K562 (cell line): ENCODE results near the gene SLC26A2. TPM values are rescaled to one million over a fixed set of nuclear protein-coding genes. Genes with fewer than 3 reads are reported as not detected.

Experiments
- ATAC-seq: fragments of 200-7000 bp; cut with Tn5 transposase; 3 replicates; pipeline ENCODE4 v1.9.1; 2020; ENCODE audit warnings: moderate library complexity
- BruUV-seq: library from RNA; stranded (reverse); fragments of 400-500 nt; replicated peaks from 2 replicates; lab custom pipeline; 2021; lab: Mats Ljungman, UMichigan
- CTCF ChIA-PET: fragments of 300-600 bp; formaldehyde crosslinking; extraction: SDS; loops from one replicate; lab custom pipeline; 2021; ENCODE audit warnings: low intra/inter-chr PET ratio; lab: Yijun Ruan, JAX
- POLR2A ChIA-PET: fragments of 300-600, 350-650 bp; sonication (Branson Sonifier 250); formaldehyde crosslinking; extraction: SDS; loops from one replicate; lab custom pipeline; 2021; ENCODE audit warnings: antibody characterized with exemption, inconsistent platforms; lab: Yijun Ruan, JAX
- DNase-seq, 4 experiments: peaks; one replicate each; pipeline versions ENCODE4 v3.0.0 to v3.0.0-alpha.2; 2011 to 2018; ENCODE audit warnings: low spot score in 3 of 4, mixed read lengths in 3 of 4; ENCODE audit errors: extremely low read depth in 1 of 4
- FAIRE-seq: peaks from 2 replicates; lab custom pipeline; 2011; peaks lifted over from hg19 to GRCh38; lab: Jason Lieb, UNC
- H2AFZ ChIP-seq: 2 replicates; pipeline ENCODE4 v1.6.0; 2011; ENCODE audit warnings: low read depth, low read length, control low read depth, inconsistent platforms
- H3K27ac ChIP-seq: fragments of 200-600 bp; 3 replicates; pipeline ENCODE4 v1.8.0; 2011; ENCODE audit warnings: low read depth, mild to moderate bottlenecking, control low read depth, inconsistent platforms, low read length, moderate library complexity, mixed read lengths; ENCODE audit errors: extremely low read depth
- H3K27me3 ChIP-seq, 2 experiments: fragments of 300-600 bp in 1 of 2; 2 replicates in 1 of 2; 3 replicates in 1 of 2; pipeline versions ENCODE4 v1.6.0 to v1.8.0; 2011; ENCODE audit warnings: inconsistent platforms in 2 of 2, low read length in 2 of 2, mild to moderate bottlenecking in 1 of 2, mixed read lengths in 1 of 2, moderate library complexity in 1 of 2; ENCODE audit not compliant: control insufficient read depth in 2 of 2, insufficient read depth in 2 of 2
- H3K36me3 ChIP-seq: fragments of 300-600 bp; 3 replicates; pipeline ENCODE4 v1.8.0; 2011; ENCODE audit warnings: mild to moderate bottlenecking, low read length, inconsistent platforms; ENCODE audit not compliant: control insufficient read depth, insufficient read depth
- H3K4me1 ChIP-seq, 2 experiments: fragments of 200-600 bp in 1 of 2; replicated peaks in 1 of 2; 2 replicates in 1 of 2; 3 replicates in 1 of 2; pipeline versions ENCODE4 v1.5.1 to v1.8.0; 2011; ENCODE audit warnings: inconsistent platforms in 2 of 2, low read length in 2 of 2, mild to moderate bottlenecking in 1 of 2, mixed read lengths in 1 of 2, moderate library complexity in 1 of 2; ENCODE audit not compliant: control insufficient read depth in 2 of 2, insufficient read depth in 2 of 2
- H3K4me2 ChIP-seq: 2 replicates; pipeline ENCODE4 v1.6.1; 2011; ENCODE audit warnings: low read length, control low read depth, inconsistent platforms, mixed read lengths; ENCODE audit not compliant: insufficient read depth
- H3K4me3 ChIP-seq: fragments of 200-600 bp; sonication (generic), shearing (Covaris generic); 2 replicates; pipeline ENCODE4 v1.5.1; 2016; ENCODE audit warnings: control low read depth, inconsistent platforms
- H3K79me2 ChIP-seq: fragments of 200-600 bp; 3 replicates; pipeline ENCODE4 v1.8.0; 2011; ENCODE audit warnings: low read length, inconsistent platforms; ENCODE audit not compliant: control insufficient read depth, insufficient read depth
- H3K9ac ChIP-seq, 2 experiments: 2 replicates each; pipeline versions ENCODE4 v1.6.0 to v1.6.1; 2011; ENCODE audit warnings: low read depth in 2 of 2, low read length in 2 of 2, control low read depth in 1 of 2, inconsistent platforms in 1 of 2, mild to moderate bottlenecking in 1 of 2, mixed read lengths in 1 of 2; ENCODE audit not compliant: insufficient read depth in 1 of 2
- H3K9me1 ChIP-seq: one replicate; pipeline ENCODE4 v1.6.0; 2011; ENCODE audit warnings: inconsistent platforms, mild to moderate bottlenecking, low read length, moderate library complexity; ENCODE audit not compliant: control insufficient read depth, insufficient read depth
- H3K9me3 ChIP-seq: replicated peaks from 2 replicates; pipeline ENCODE4 v1.5.1; 2011; ENCODE audit warnings: low read depth, low read length, inconsistent platforms; ENCODE audit not compliant: control insufficient read depth, insufficient read depth
- H4K20me1 ChIP-seq: replicated peaks from 2 replicates; pipeline ENCODE4 v1.6.1; 2011; ENCODE audit warnings: low read length, inconsistent platforms, mixed read lengths; ENCODE audit not compliant: control insufficient read depth, insufficient read depth
- L3MBTL2 ChIP-seq: fragments of 450-650 bp; IDR thresholded peaks from 2 replicates; pipeline ENCODE4 v1.6.1; 2016; ENCODE audit warnings: mild to moderate bottlenecking, moderate library complexity
- RBM25 ChIP-seq: fragments of 200-400 bp; formaldehyde crosslinking; IDR thresholded peaks from 2 replicates; pipeline ENCODE4 v1.6.1; 2018; ENCODE audit warnings: low read length, low read depth, moderate library complexity; ENCODE audit not compliant: severe bottlenecking
- ZNF280B ChIP-seq: fragments of 250-450 bp; sonication (Bioruptor Pico); IDR thresholded peaks from 2 replicates; pipeline ENCODE4 v1.5.1; 2021; ENCODE audit warnings: mild to moderate bottlenecking
- ZNF695 ChIP-seq: fragments of 450-650 bp; formaldehyde crosslinking; IDR thresholded peaks from 2 replicates; pipeline ENCODE4 v1.4.0; 2020; ENCODE audit warnings: mild to moderate bottlenecking, moderate library complexity
- WGBS: fragments of 100-300 bp; shearing (Covaris generic); methylation state at CpG from one replicate; pipeline ENCODE4 v1.1.6; 2016; ENCODE audit warnings: low coverage, mixed read lengths; ENCODE audit not compliant: insufficient coverage; ENCODE audit errors: missing lambda C conversion rate; 5-methylcytosine and 5-hydroxymethylcytosine counted together
- in situ Hi-C: fragments of 300-500 bp; cut with MboI; formaldehyde crosslinking; loops from 4 replicates; pipeline ENCODE4 v1.15.0; 2018; ENCODE audit warnings: inconsistent platforms, mixed read lengths
- intact Hi-C: fragments of 100-400 bp; cut with micrococcal nuclease; formaldehyde crosslinking; loops from 2 replicates; pipeline ENCODE4 v1.14.2; 2022
- polyA plus RNA-seq, 8 experiments: library from polyadenylated mRNA; depleted of rRNA in 4 of 8; stranded (reverse) in 5 of 8; unstranded in 3 of 8; fragments of >200 nt; fragmentation: Nextera tagmentation in 2 of 8; fragmentation: Illumina TruSeq in 1 of 8; extraction: Ambion mirVana in 2 of 8; extraction: Trizol in 1 of 8; gene quantifications; 2 replicates each; pipeline versions ENCODE4 v1.2.1 to v1.2.3, GENCODE V29; 2011 to 2014; ENCODE audit warnings: inconsistent platforms in 1 of 8, missing spikeins in 1 of 8
- total RNA-seq, 7 experiments: library from RNA; depleted of rRNA in 6 of 7; stranded (reverse); fragments of >200 nt in 6 of 7; fragmentation: Illumina TruSeq in 2 of 7; extraction: Trizol in 2 of 7; gene quantifications; 2 replicates each; pipeline versions ENCODE4 v1.2.1 to v1.2.3, GENCODE V29; 2011 to 2021; ENCODE audit warnings: low replicate concordance in 1 of 7

The SLC26A2 gene
- total and polyA plus RNA-seq, 9 of the 15 experiments (the other 6 are each of a cell fraction or from before 2014, with no cell fraction given), result 1.1 to 6.3 (median 3.6) TPM

DNA sequence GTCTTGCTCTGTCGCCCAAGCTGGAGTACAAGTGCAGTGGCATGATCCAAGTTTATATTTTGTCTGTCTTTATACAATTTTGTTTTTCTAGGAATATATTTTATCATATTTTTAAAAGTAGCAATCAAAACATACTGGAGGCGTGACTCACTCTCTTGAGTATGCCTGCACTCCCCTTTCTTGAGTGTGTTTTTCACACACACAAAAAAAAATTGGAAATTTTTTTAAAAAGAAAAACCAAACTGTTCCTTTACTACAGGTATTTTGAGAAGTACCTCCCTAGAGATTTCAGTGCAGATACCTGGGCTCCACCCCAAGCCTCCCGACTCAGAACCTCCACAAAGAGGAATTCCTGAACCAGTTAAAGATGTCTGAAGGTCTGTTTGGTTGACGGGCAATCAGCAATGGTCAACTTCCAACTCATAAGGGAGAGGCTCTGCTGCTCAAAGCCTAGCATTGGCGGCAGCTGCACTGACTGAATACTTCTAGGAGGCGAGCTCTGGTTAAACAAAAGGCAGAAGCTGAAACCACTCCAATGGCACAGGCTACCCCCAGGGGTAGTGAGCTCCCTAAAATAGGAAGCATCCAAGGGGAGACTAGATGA lies 43.4 kb upstream of the SLC26A2 start:
- WGBS, result 51% methylated on average over 6 of the region's 6 CpGs
- Histone ChIP-seq H3K79me2 (no peaks in the 10 kb centered on the region), H3K4me3 (no peak overlapping the region), H3K27me3 (no peaks in the 10 kb centered on the region), H2AFZ (no peak overlapping the region; the same call in 1 of the 2 replicates), H3K9me3 (no peaks in the 10 kb centered on the region), H3K36me3 (no peaks in the 10 kb centered on the region), H4K20me1 (no peaks in the 10 kb centered on the region), H3K9ac (no peak overlapping the region), H3K27ac (no peak overlapping the region), H3K4me2 (no peak overlapping the region), H3K9me1 (no peaks in the 10 kb centered on the region), H3K4me1 (peaks cover 3 to 34% of the 10 kb centered on the region in 2 experiments; a peak in 4 of 5 replicates)
- BruUV-seq, result no TSS peak
- TF ChIP-seq ZNF695 (CRISPR knock-in tag), result no peak
- TF ChIP-seq ZNF280B (CRISPR knock-in tag), result no peak
- TF ChIP-seq L3MBTL2, result no peak
- peak; percentile 38 for TF ChIP-seq RBM25
- CTCF ChIA-PET, result no interaction called here
- DNase-seq (no peak), ATAC-seq (no peak), FAIRE-seq (no peak)
- in situ Hi-C loops (no loop called here), intact Hi-C loops (no loop called here)
- POLR2A ChIA-PET, result interaction anchor here (0.6 to 1.4 kb wide), 3 partner anchors 10 to 365 kb away, joined by 3 read pairs; no protein-coding TSS in a partner anchor
